ENCODE data around the gene LRRC56. TPM values are rescaled to one million over a fixed set of nuclear protein-coding genes. Genes with fewer than 3 reads are reported as not detected.

Gene LRRC56
- total and polyA plus RNA-seq, 9 of the 15 experiments (the other 6 are each of a cell fraction or from before 2014, with no cell fraction given), result 0.03 to 4.5 (median 1.0) TPM; not detected in 1

DNA sequence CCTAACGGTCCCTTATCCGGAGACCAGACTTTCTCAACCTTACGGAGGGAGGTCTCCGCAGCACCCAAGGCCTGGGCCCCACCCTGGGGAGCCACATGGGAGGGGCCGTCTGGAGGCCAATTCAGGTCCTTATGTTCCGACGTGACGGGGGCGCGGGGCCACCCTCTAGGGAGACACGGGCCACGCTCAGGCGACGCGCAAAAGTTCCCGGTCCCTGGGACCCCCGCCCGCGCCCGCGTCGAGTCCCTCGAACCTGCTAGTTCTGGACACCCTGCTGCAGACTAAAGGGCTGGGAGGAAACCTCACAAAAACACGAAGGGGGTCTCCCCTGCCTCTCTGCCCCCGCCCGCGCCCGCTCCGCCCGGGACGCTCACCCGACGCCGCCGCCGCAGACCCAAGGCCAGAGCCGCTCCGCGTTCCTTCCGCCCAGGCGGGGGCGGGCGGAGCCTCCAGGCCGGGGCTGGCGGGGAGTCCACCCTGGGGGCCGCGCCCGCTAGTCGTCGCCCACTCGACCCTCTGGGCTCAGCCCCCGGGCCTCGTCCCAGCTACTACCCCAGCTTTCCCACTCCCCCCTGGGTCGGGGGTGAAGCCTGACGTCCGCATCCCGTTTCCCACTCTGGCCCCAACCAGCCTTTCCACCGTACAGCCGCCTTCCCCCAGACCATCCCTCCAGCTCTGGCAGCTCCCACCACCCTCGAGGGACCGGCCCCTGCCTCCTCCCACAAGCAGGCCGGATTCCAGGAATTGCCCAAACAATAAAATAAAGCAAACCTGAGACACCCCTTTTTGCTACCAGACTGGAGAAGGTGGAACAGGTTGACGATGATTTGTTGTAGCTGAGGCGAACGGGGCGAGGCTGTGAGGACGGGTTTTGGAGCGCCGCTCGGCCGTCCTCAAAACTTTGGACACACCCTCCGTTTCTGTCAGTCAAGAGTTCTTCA is 33.0 kb upstream of the LRRC56 start (continued):
- no peak for TF ChIP-seq NUFIP1 (IDR thresholded peaks at IDR 0.05; ENCODE audit: partially characterized antibody)
- no peak for TF ChIP-seq EZH2 (IDR thresholded peaks at IDR 0.05; ENCODE audit: borderline replicate concordance, low read depth, low read length)
- TF ChIP-seq, protein P1, sequence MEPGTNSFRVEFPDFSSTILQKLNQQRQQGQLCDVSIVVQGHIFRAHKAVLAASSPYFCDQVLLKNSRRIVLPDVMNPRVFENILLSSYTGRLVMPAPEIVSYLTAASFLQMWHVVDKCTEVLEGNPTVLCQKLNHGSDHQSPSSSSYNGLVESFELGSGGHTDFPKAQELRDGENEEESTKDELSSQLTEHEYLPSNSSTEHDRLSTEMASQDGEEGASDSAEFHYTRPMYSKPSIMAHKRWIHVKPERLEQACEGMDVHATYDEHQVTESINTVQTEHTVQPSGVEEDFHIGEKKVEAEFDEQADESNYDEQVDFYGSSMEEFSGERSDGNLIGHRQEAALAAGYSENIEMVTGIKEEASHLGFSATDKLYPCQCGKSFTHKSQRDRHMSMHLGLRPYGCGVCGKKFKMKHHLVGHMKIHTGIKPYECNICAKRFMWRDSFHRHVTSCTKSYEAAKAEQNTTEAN (CRISPR knock-in tag; IDR thresholded peaks at IDR 0.05), result no peak
- TF ChIP-seq, protein P2, sequence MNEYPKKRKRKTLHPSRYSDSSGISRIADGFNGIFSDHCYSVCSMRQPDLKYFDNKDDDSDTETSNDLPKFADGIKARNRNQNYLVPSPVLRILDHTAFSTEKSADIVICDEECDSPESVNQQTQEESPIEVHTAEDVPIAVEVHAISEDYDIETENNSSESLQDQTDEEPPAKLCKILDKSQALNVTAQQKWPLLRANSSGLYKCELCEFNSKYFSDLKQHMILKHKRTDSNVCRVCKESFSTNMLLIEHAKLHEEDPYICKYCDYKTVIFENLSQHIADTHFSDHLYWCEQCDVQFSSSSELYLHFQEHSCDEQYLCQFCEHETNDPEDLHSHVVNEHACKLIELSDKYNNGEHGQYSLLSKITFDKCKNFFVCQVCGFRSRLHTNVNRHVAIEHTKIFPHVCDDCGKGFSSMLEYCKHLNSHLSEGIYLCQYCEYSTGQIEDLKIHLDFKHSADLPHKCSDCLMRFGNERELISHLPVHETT (CRISPR knock-in tag; conservative IDR thresholded peaks at IDR 0.05 in 1 of 2, IDR thresholded peaks at IDR 0.05 in 1 of 2), result no peak
- TF ChIP-seq RBM17 (IDR thresholded peaks at IDR 0.05; ENCODE audit: borderline replicate concordance, low read depth, low read length), result no peak
- no peak for TF ChIP-seq NCOA4 (IDR thresholded peaks at IDR 0.05; ENCODE audit: partially characterized antibody)
- no peak for TF ChIP-seq YBX1 (IDR thresholded peaks at IDR 0.05)
- no peak for TF ChIP-seq NBN (IDR thresholded peaks at IDR 0.05; ENCODE audit: low read depth)
- TF ChIP-seq NR4A1 (CRISPR knock-in tag; IDR thresholded peaks at IDR 0.05), result 0 out of 2 replicates have a peak, but pooled peaks have one; percentile 34
- TF ChIP-seq NR4A1 (tag; IDR thresholded peaks at IDR 0.05), result no peak
- TF ChIP-seq BCOR (IDR thresholded peaks at IDR 0.05), result no peak
- 0 out of 2 replicates have a peak, but pooled peaks have one; percentile 43 for TF ChIP-seq ZNF76 (CRISPR knock-in tag; IDR thresholded peaks at IDR 0.05; ENCODE audit: borderline replicate concordance)
- TF ChIP-seq HNRNPK (IDR thresholded peaks at IDR 0.05; ENCODE audit: low read depth, low read length, poor library complexity, severe bottlenecking), result no peak
- TF ChIP-seq JUND (IDR thresholded peaks at IDR 0.05; ENCODE audit: borderline replicate concordance, low read depth, low read length), result no peak
- no peak for TF ChIP-seq JUND (tag; IDR thresholded peaks at IDR 0.05; ENCODE audit: borderline replicate concordance, low read depth, low read length)
- no peak for TF ChIP-seq RERE (CRISPR knock-in tag; IDR thresholded peaks at IDR 0.05; ENCODE audit: borderline replicate concordance)
- TF ChIP-seq, protein P3, sequence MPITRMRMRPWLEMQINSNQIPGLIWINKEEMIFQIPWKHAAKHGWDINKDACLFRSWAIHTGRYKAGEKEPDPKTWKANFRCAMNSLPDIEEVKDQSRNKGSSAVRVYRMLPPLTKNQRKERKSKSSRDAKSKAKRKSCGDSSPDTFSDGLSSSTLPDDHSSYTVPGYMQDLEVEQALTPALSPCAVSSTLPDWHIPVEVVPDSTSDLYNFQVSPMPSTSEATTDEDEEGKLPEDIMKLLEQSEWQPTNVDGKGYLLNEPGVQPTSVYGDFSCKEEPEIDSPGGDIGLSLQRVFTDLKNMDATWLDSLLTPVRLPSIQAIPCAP (CRISPR knock-in tag; IDR thresholded peaks at IDR 0.05; ENCODE audit: borderline replicate concordance), result no peak
- TF ChIP-seq ZNF124 (CRISPR knock-in tag; IDR thresholded peaks at IDR 0.05), result no peak
